ENCODE results near the gene FANCC.

- TF ChIP-seq CTCF (IDR thresholded peaks at IDR 0.05; ENCODE audit: borderline replicate concordance, extremely low read depth, low read length, poor library complexity, severe bottlenecking) (no peak), EZH2 (IDR thresholded peaks at IDR 0.05; ENCODE audit: borderline replicate concordance, low read depth, low read length, severe bottlenecking) (no peak)
Observed at GRCh38 chr9:95229230-95229915, 88.1 kb downstream of the FANCC start.

All from DND-41 (cell line).